HG03457 (cell line): Measurements from ENCODE around the gene ITGB7.
"Not testable (repeated sequence)": the region's sequence is repeated elsewhere in the genome, so short reads cannot be mapped to it uniquely, and the experiment has no call there.

Experiments
- ATAC-seq: cut with Tn5 transposase; IDR thresholded peaks from one replicate; pipeline ENCODE4 v1.9.1; 2021; ENCODE audit warnings: moderate number of reproducible peaks; ENCODE audit not compliant: unreplicated experiment

Gene ITGB7

GRCh38 chr12:53217051-53217930 is 10.2 kb upstream of the ITGB7 start:
- no peak for ATAC-seq

DNA sequence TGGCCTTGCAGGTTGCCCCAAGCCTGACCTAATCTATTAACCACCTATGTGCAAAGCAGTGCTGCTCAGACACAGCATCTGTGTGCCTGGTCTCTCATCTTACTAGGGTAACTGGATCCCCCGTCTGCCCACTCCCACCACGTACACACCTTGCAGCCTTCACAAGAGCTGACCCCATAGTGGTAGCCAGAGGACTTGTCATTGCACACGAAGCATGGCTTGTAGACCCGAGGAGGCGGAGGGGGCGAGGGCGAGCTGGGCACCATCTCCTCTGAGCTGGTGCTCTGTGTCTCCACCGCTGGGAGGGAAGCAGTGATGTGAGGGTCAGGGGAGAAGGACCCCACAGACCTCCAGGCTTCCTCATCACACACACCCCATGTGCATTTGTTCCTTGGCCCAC is 8.4 kb upstream of the ITGB7 start:
- no peak for ATAC-seq

- no peak for ATAC-seq
Measured at GRCh38 chr12:53214687-53215455, 7.8 kb upstream of the ITGB7 start.

DNA sequence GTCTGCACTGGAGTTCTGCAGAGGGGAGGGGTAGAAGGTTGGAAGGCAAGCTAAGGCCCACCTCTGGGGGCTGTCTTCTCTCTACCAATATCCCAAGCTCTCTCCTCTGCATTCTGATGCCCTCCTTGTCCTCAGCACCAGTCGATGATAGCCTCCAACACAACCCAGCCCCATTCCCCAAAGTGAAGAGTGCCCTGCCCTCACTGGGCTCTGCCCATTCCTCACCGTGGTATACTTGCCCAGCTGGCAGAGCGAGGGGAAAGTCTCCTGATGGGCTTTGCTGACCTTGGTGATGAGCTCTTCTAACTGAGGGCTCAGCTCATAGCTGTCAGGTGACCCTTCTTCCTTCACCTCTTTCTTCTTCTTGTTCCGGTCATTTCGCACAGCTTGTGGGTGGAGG is 7.2 kb upstream of the ITGB7 start:
- no peak for ATAC-seq

DNA sequence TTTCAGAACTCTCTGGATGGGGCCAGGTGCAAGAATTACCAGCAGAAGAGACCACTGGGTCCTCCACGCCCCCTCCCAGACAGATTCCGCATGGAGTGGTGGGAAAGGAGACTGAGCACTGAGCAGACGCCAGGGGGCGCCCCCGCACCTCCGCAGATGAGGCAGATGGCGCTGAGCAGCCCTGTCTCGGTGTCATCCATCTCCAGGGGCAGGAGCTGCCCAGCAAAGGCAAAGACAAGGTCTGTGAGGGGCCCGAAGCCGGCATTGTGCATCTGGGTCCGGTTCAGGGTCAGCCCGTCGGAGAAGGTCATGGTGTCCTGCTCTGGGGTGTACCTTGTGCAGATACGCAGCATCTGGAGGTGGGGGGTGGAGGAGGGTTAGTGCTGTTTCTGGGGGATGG is 6.3 kb upstream of the ITGB7 start:
- ATAC-seq, result no peak

DNA sequence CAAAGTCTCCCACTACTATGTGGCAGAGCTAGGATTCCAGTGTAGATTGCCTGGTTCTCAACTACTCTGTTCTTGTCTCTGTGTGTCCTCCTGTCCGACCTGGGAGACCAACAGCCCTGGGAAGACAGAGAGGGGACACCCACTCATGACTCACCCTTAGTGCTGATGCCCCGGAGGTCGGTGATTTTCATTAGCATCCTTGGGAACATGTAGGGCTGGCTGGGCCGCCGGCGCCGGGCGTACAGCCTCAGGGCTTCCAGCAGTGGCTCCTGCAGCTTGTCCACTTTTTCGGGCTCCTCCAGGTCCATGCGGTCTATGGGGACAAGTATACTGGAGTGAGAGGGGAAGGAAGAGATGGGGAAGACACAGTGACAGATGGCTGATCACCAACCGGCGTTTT is 5.9 kb upstream of the ITGB7 start:
- ATAC-seq, result no peak

DNA sequence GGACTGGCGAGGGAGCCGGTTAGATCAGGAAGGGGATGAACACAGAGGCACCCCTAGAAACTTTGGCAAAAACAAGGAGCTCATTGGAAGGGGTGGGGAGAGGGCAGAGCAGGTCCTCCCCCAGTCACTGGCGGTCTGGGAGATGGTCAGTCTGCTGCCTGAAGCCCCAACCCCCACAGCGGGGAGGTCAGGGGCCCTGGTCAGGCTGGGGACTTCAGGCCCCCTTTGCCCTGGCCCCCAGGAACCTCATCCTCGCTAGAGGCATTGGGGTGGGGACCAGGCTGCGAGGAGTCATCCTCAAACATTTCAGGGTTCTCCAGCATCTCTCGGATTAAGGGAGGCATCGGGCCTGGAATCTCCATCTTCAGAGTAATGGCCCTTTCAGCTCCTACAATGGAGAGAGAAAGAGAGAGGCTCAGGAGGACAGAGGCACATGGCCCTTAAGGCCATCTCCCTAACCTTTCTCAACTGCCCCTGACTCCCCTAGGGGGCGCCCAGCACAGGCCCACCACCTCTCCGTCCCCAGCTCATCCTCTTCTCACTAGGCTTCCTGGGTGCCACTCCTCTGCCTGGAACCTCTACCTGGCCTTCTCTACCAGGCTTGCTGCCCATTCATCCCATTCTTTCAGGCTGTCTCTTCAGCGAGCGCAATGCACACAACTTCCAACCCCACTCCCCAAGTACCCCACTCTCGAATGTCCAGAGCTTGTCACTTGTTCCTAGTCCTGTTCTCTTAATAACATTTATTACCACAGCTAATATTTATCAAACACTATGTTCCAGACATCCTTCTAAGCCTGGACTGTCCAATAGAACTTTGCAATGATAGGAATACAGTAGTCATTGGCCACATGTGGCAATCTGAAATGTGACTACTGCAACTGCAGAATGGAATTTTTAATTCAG is 4.7 kb upstream of the ITGB7 start:
- ATAC-seq, result no peak

DNA sequence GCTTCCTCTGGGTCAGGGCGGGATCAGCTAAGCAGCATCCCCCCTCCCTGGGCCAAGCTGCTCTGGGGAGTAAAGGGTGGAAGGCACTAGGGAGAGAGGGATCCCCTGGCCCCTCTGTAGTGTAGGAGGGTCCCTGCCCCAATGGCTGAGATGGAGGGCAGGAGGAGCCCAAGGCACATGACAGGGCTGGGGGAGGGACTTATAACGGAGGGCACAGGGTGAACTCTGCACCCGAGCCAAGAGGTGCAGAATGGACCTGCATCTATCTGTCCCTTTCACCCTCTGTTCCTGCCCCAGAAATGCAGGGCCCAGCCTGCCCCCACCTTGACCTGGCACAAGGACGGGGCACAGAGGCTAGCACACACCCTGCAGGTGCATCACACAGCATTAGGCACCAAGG is 3.8 kb upstream of the ITGB7 start:
- ATAC-seq, result no peak

GRCh38 chr12:53208877-53209463 is 1.9 kb upstream of the ITGB7 start:
- ATAC-seq, result no peak

- no peak for ATAC-seq
Measured at GRCh38 chr12:53208435-53208834, 1.4 kb upstream of the ITGB7 start.

DNA sequence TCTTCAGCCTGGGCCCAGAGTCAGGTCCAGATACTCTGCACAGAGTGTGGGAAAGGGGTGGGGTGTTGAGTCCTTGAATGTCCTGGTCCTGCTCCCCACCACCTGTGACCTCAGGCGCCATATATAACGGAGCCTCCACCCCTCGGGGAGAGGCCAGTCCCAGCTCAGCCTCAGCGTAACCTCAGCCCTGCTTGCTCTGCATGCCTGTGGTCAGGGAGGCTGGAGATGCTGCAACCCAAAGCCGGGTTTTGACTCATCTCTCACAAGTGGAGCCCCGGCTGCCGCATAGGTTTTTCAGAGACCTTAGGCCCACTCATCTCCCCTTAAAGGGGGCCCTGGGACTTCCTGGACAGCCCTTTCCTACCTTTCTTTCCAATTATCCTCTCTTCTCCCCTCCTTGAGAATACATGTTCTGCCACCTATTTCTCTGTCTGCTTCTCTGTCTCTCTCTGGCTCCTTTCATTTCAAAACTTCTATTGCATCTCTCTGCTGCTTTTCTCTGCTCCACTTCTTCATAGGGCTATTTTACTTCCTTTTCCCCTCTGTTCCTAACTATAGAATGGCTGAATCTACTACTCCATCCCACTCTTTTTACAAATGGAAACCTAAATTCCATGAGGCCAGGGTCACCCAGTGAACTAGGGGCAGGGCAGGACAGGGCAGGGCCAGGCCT is 1.2 kb downstream of the ITGB7 start:
- ATAC-seq, result peak; percentile 64

DNA sequence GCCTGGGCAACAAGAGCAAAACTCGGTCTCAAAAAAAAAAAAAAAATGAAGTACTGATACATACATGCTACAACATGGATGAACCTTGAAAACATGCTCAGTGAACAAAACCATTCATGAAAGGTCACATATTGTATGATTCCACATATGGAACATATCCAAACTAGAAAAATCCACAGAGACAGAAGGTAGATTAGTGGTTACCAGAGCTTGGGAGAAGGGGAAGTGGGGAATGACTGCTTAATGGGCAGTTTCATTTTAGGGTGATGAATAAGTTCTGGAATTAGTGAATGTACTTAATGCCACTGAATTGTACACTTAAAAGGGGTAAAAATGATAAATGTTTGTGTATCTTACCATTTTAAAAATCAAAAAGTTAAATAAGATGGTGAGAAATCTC is 2.7 kb downstream of the ITGB7 start:
- no peak for ATAC-seq

GRCh38 chr12:53202316-53202715 is 4.7 kb downstream of the ITGB7 start:
- not testable (repeated sequence) for ATAC-seq

DNA sequence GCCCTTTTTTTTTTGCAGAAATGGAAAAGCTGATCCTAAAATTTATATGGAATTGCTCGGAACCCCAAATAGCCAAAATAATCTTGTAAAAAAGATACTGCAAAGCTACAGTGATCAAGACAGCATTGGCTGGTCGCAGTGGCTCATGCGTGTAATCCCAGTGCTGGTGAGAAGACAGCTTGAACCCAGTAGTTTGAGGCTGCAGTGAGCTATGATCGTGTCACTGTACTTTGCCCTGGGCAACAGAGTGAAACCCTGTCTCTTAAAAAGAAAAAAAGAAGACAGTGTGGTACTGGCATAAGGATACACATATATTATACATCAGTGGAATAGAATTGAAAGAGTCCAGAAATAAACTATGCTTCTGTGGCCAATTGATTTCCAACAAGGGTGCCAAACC is 5.4 kb downstream of the ITGB7 start:
- no peak for ATAC-seq

GRCh38 chr12:53201177-53201541 is 5.9 kb downstream of the ITGB7 start:
- no peak for ATAC-seq

DNA sequence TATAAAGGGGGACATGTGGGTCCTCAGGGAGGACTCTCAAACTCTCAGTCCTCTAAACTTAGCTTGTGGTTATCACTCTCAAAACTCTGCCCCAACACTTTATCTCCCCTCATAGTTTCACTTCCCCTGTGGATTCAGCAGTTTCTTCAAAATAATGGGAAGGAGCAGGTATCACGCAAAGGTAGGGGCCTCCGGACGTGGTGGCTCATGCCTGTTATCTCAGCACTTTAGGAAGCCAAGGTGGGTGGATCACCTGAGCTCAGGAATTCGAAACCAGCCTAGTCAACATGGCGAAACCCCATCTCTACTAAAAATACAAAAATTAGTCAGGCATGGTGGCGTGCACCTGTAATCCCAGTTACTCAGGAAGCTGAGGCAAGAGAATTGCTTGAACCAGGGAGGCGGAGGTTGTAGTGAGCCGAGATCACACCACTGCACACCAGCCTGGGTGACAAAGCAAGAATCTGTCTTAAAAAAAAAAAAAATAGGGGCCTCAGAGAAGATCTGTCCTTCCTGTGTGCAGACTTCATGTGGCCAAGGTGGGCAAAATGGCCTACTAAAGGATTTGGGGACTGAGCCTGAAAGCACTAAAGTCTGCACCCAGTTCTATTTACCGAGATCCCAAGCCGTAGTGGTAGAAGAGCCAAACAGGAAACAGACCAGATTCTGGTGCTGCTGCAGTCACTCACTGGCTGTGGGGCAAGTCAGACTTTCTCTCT is 6.4 kb downstream of the ITGB7 start:
- ATAC-seq, result no peak

DNA sequence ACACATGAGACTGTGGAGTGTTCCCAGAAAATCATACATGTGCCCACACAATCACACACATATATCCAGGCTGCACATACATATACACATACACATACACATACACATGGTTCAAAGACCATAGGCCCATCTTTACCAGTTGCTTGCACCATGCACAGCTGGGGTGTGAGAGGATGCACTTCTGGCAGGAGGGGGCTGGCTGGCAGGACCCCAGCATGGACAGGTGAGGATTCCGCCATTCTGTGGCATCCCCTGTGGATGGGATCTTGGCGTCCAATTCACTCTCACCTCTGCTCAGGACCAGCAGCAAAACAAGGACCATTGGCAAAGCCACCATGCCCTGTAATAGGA is 7.0 kb downstream of the ITGB7 start:
- no peak for ATAC-seq

- no peak for ATAC-seq
Measured at GRCh38 chr12:53199700-53200099, 7.4 kb downstream of the ITGB7 start.

- no peak for ATAC-seq
Measured at GRCh38 chr12:53198486-53199110, 8.5 kb downstream of the ITGB7 start.
